ENCODE data around the gene CMTM6. TPM values are rescaled to one million over a fixed set of nuclear protein-coding genes. Genes with fewer than 3 reads are reported as not detected.

Gene CMTM6
- total and polyA plus RNA-seq, 10 of the 15 experiments (the other 5 are each of a cell fraction or from before 2014, with no cell fraction given): 27.1 to 97.3 (median 61.4) TPM

- TF ChIP-seq ZNF592 (IDR thresholded peaks at IDR 0.05) (no peak), ASH2L (IDR thresholded peaks at IDR 0.05; ENCODE audit: borderline replicate concordance, low read depth) (no peak), YBX1 (IDR thresholded peaks at IDR 0.05) (no peak), E2F4 (IDR thresholded peaks at IDR 0.05; ENCODE audit: low read depth, low read length) (no peak), IRF4 (IDR thresholded peaks at IDR 0.05; ENCODE audit: low read depth, low read length) (peak; percentile 88), EP300 (IDR thresholded peaks at IDR 0.05; ENCODE audit: borderline replicate concordance in 1 of 2, control insufficient read depth in 1 of 2, low read depth in 2 of 2, low read length in 2 of 2) (peak; percentile 74 to 83; a peak in 3 of 4 replicates), DPF2 (IDR thresholded peaks at IDR 0.05) (peak; percentile 85), FOXM1 (IDR thresholded peaks at IDR 0.05; ENCODE audit: low read depth, low read length) (peak; percentile 91; the same call in 1 of the 2 replicates)
These were observed 8.9 kb downstream of the CMTM6 start (continued) for GRCh38 chr3:32493437-32494414.

Data from GM12878 (cell line).